OCI-LY1 (cell line): ENCODE results near the gene MORC3.
A peak's percentile ranks its signal among the peaks of the same experiment; 100 is the strongest.

Experiments
- H2AFZ ChIP-seq: fragments of 200-600 bp; sonication (generic), shearing (Covaris generic); 2 replicates; pipeline ENCODE4 v1.6.0; 2014; ENCODE audit warnings: antibody characterized with exemption, mild to moderate bottlenecking, low read length
- H3F3A ChIP-seq: fragments of 200-600 bp; sonication (generic), shearing (Covaris generic); 2 replicates; pipeline ENCODE4 v1.6.0; 2014; ENCODE audit warnings: mild to moderate bottlenecking, antibody characterized with exemption, low read length, moderate library complexity; ENCODE audit not compliant: insufficient read depth
- H3K27ac ChIP-seq: fragments of 200-600 bp; sonication (generic); 2 replicates; pipeline ENCODE4 v1.5.1; 2014; ENCODE audit warnings: low read length, mixed run types, mild to moderate bottlenecking, low read depth; ENCODE audit not compliant: poor library complexity, severe bottlenecking
- H3K27me3 ChIP-seq: fragments of 200-600 bp; sonication (generic); 2 replicates; pipeline ENCODE4 v1.6.0; 2014; ENCODE audit warnings: antibody characterized with exemption, mild to moderate bottlenecking, low read length, moderate library complexity; ENCODE audit not compliant: insufficient read depth
- H3K36me3 ChIP-seq: fragments of 200-600 bp; sonication (generic); 2 replicates; pipeline ENCODE4 v1.6.1; 2014; ENCODE audit warnings: mild to moderate bottlenecking, antibody characterized with exemption, low read length, moderate library complexity, mixed read lengths; ENCODE audit not compliant: insufficient read depth
- H3K4me1 ChIP-seq: fragments of 200-600 bp; sonication (generic); 2 replicates; pipeline ENCODE4 v1.5.1; 2014; ENCODE audit warnings: mild to moderate bottlenecking, low read length, moderate library complexity; ENCODE audit not compliant: insufficient read depth, severe bottlenecking
- H3K4me2 ChIP-seq: fragments of 200-600 bp; sonication (generic), shearing (Covaris generic); 2 replicates; pipeline ENCODE4 v1.6.1; 2014; ENCODE audit warnings: low read length
- H3K4me3 ChIP-seq: fragments of 200-600 bp; sonication (generic); 2 replicates; pipeline ENCODE4 v1.5.1; 2014; ENCODE audit warnings: low read length, low read depth, mild to moderate bottlenecking, mixed read lengths; ENCODE audit not compliant: poor library complexity, severe bottlenecking
- H3K79me2 ChIP-seq: fragments of 200-600 bp; shearing (Covaris generic); 2 replicates; pipeline ENCODE4 v1.6.1; 2016; ENCODE audit warnings: mixed run types, low read length, mixed read lengths; ENCODE audit not compliant: insufficient read depth
- H3K9ac ChIP-seq: fragments of 200-600 bp; sonication (generic), shearing (Covaris generic); 2 replicates; pipeline ENCODE4 v1.6.1; 2014; ENCODE audit warnings: mild to moderate bottlenecking, low read length, mixed read lengths
- H3K9me2 ChIP-seq: fragments of 200-600 bp; sonication (generic), shearing (Covaris generic); 2 replicates; pipeline ENCODE4 v1.6.1; 2014; ENCODE audit warnings: low read depth, mild to moderate bottlenecking, low read length, mixed read lengths
- H3K9me3 ChIP-seq: fragments of 200-600 bp; shearing (Covaris generic); 2 replicates; pipeline ENCODE4 v1.6.1; 2014; ENCODE audit warnings: low read length, mixed read lengths
- H4K20me1 ChIP-seq: fragments of 200-600 bp; sonication (generic), shearing (Covaris generic); 2 replicates; pipeline ENCODE4 v1.6.0; 2016; ENCODE audit warnings: mild to moderate bottlenecking, low read length; ENCODE audit not compliant: insufficient read depth
- CTCF ChIP-seq: fragments of 200-600 bp; sonication (generic), shearing (Covaris generic); IDR thresholded peaks from 2 replicates; pipeline ENCODE4 v1.5.1; 2017; ENCODE audit warnings: mild to moderate bottlenecking, antibody characterized with exemption, low read length, moderate library complexity, mixed read lengths
- EZH2 ChIP-seq: fragments of 200-600 bp; sonication (generic), shearing (Covaris generic); IDR thresholded peaks from 2 replicates; pipeline ENCODE4 v1.8.0; 2017; ENCODE audit warnings: borderline replicate concordance, mixed run types, mild to moderate bottlenecking, antibody characterized with exemption, low read length, moderate library complexity, mixed read lengths

Gene MORC3

GRCh38 chr21:36291509-36291908, 28.5 kb upstream of the MORC3 start:
- H3K27ac ChIP-seq, result peak overlapping the region; percentile 33
- no peaks in the 10 kb centered on the region for H3K27me3 ChIP-seq
- no peaks in the 10 kb centered on the region for H4K20me1 ChIP-seq
- no peaks in the 10 kb centered on the region for H3K79me2 ChIP-seq
- no peaks in the 10 kb centered on the region for H3K9me3 ChIP-seq
- H3K4me3 ChIP-seq, result no peak overlapping the region
- peaks cover 17% of the 10 kb centered on the region; the same call in 1 of the 2 replicates for H3F3A ChIP-seq
- no peak overlapping the region for H3K9ac ChIP-seq
- TF ChIP-seq CTCF (no peak), EZH2 (no peak)
- no peak overlapping the region for H3K4me2 ChIP-seq
- no peak overlapping the region for H2AFZ ChIP-seq
- H3K4me1 ChIP-seq, result peaks cover 28% of the 10 kb centered on the region
- H3K9me2 ChIP-seq, result no peaks in the 10 kb centered on the region
- peaks cover 7% of the 10 kb centered on the region for H3K36me3 ChIP-seq

- Histone ChIP-seq H3K4me3 (peak overlapping the region; percentile 52), H3K9me2 (no peaks in the 10 kb centered on the region), H4K20me1 (no peaks in the 10 kb centered on the region), H3K36me3 (no peaks in the 10 kb centered on the region), H3K79me2 (no peaks in the 10 kb centered on the region), H2AFZ (no peak overlapping the region), H3K4me2 (peak overlapping the region; percentile 81), H3K4me1 (peaks cover 31% of the 10 kb centered on the region), H3F3A (0 out of 2 replicates have a peak, but pooled peaks cover 3% of the 10 kb centered on the region), H3K9me3 (no peaks in the 10 kb centered on the region), H3K27me3 (no peaks in the 10 kb centered on the region), H3K9ac (peak overlapping the region; percentile 74), H3K27ac (peak overlapping the region; percentile 94)
- TF ChIP-seq CTCF (no peak), EZH2 (no peak)
These were observed 22.5 kb upstream of the MORC3 start for GRCh38 chr21:36297406-36297937.

DNA sequence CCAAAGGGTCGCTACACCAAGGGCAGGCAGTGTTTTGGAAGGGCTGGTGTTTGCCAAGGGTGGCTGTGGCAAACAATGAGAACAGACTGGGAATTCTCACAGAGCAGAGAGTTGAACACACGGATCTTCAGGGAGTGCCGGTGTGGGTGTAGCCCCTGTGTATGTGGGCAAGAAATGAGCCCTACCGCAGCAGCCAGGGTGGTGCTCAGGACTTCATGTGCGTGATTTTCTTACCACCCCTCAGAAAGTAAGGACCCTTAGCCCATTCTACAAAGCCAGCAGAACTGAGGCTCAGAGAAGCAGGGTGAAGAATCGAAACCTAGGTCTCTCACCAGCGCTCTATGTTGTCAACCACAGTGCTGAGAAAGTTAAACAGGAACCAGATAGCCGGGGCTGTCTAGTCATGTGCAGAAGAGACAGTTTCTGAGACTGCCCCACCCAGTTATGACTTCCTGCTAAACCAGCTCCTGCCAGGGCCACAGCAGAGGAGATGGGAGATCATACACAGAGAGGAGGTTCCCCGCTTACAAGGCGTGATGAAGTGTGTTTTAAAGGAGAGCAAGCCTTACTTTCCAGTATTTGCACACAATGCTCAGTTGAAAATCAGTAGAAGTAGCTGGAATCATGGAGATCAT, 21.9 kb upstream of the MORC3 start:
- Histone ChIP-seq H2AFZ (peak overlapping the region; percentile 58; the same call in 1 of the 2 replicates), H3K27ac (peak overlapping the region; percentile 94), H3K36me3 (no peaks in the 10 kb centered on the region), H3K9me3 (no peaks in the 10 kb centered on the region), H3K9ac (peak overlapping the region; percentile 74), H3K4me3 (peak overlapping the region; percentile 52), H3F3A (0 out of 2 replicates have a peak, but pooled peaks cover 3% of the 10 kb centered on the region), H3K79me2 (no peaks in the 10 kb centered on the region), H4K20me1 (no peaks in the 10 kb centered on the region), H3K4me2 (peak overlapping the region; percentile 81), H3K4me1 (peaks cover 36% of the 10 kb centered on the region), H3K9me2 (no peaks in the 10 kb centered on the region), H3K27me3 (no peaks in the 10 kb centered on the region)
- TF ChIP-seq EZH2 (no peak), CTCF (no peak)
